ENCODE measurements around the gene EXOC6. TPM values are rescaled to one million over a fixed set of nuclear protein-coding genes. Genes with fewer than 3 reads are reported as not detected.

The EXOC6 gene
- total and polyA plus RNA-seq, 2 of the 13 experiments (the other 11 are each of a cell fraction or from before 2014, with no cell fraction given): 22.2 to 29.2 TPM

GRCh38 chr10:93071674-93072224 is 223.4 kb downstream of the EXOC6 start (continued):
- TF ChIP-seq ZNF609 (CRISPR knock-in tag; IDR thresholded peaks at IDR 0.05; ENCODE audit: borderline replicate concordance) (peak; percentile 86; the same call in 1 of the 2 replicates), ZNF326 (CRISPR knock-in tag; IDR thresholded peaks at IDR 0.05; ENCODE audit: borderline replicate concordance) (no peak), ZNF274 (CRISPR knock-in tag; IDR thresholded peaks at IDR 0.05) (no peak), ZNF850 (CRISPR knock-in tag; conservative IDR thresholded peaks at IDR 0.05) (no peak), RFXANK (CRISPR knock-in tag; IDR thresholded peaks at IDR 0.05) (no peak), ZSCAN22 (CRISPR knock-in tag; IDR thresholded peaks at IDR 0.05) (no peak), CAMTA2 (CRISPR knock-in tag; IDR thresholded peaks at IDR 0.05; ENCODE audit: borderline replicate concordance) (no peak), CCDC6 (CRISPR knock-in tag; IDR thresholded peaks at IDR 0.05) (no peak), ZNF713 (CRISPR knock-in tag; IDR thresholded peaks at IDR 0.05) (no peak), IRX3 (CRISPR knock-in tag; IDR thresholded peaks at IDR 0.05; ENCODE audit: borderline replicate concordance, low read depth) (no peak), HOXA5 (CRISPR knock-in tag; IDR thresholded peaks at IDR 0.05) (no peak), ZNF782 (CRISPR knock-in tag; IDR thresholded peaks at IDR 0.05; ENCODE audit: borderline replicate concordance) (no peak), SSRP1 (CRISPR knock-in tag; IDR thresholded peaks at IDR 0.05) (no peak), PITX1 (CRISPR knock-in tag; IDR thresholded peaks at IDR 0.05) (peak; percentile 87), MTA3 (CRISPR knock-in tag; IDR thresholded peaks at IDR 0.05) (no peak), FOXO4 (CRISPR knock-in tag; conservative IDR thresholded peaks at IDR 0.05) (no peak)
- TF ChIP-seq, protein P1, sequence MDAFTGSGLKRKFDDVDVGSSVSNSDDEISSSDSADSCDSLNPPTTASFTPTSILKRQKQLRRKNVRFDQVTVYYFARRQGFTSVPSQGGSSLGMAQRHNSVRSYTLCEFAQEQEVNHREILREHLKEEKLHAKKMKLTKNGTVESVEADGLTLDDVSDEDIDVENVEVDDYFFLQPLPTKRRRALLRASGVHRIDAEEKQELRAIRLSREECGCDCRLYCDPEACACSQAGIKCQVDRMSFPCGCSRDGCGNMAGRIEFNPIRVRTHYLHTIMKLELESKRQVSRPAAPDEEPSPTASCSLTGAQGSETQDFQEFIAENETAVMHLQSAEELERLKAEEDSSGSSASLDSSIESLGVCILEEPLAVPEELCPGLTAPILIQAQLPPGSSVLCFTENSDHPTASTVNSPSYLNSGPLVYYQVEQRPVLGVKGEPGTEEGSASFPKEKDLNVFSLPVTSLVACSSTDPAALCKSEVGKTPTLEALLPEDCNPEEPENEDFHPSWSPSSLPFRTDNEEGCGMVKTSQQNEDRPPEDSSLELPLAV (CRISPR knock-in tag; conservative IDR thresholded peaks at IDR 0.05; ENCODE audit: low read depth): no peak
- TF ChIP-seq, protein P2, sequence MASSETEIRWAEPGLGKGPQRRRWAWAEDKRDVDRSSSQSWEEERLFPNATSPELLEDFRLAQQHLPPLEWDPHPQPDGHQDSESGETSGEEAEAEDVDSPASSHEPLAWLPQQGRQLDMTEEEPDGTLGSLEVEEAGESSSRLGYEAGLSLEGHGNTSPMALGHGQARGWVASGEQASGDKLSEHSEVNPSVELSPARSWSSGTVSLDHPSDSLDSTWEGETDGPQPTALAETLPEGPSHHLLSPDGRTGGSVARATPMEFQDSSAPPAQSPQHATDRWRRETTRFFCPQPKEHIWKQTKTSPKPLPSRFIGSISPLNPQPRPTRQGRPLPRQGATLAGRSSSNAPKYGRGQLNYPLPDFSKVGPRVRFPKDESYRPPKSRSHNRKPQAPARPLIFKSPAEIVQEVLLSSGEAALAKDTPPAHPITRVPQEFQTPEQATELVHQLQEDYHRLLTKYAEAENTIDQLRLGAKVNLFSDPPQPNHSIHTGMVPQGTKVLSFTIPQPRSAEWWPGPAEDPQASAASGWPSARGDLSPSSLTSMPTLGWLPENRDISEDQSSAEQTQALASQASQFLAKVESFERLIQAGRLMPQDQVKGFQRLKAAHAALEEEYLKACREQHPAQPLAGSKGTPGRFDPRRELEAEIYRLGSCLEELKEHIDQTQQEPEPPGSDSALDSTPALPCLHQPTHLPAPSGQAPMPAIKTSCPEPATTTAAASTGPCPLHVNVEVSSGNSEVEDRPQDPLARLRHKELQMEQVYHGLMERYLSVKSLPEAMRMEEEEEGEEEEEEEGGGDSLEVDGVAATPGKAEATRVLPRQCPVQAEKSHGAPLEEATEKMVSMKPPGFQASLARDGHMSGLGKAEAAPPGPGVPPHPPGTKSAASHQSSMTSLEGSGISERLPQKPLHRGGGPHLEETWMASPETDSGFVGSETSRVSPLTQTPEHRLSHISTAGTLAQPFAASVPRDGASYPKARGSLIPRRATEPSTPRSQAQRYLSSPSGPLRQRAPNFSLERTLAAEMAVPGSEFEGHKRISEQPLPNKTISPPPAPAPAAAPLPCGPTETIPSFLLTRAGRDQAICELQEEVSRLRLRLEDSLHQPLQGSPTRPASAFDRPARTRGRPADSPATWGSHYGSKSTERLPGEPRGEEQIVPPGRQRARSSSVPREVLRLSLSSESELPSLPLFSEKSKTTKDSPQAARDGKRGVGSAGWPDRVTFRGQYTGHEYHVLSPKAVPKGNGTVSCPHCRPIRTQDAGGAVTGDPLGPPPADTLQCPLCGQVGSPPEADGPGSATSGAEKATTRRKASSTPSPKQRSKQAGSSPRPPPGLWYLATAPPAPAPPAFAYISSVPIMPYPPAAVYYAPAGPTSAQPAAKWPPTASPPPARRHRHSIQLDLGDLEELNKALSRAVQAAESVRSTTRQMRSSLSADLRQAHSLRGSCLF (CRISPR knock-in tag; IDR thresholded peaks at IDR 0.05; ENCODE audit: borderline replicate concordance): no peak
